NCI-H2107 treated with DMSO at 0.1 percent for 48 hours (cell line): ENCODE measurements around the gene PSAT1.
"Not testable (repeated sequence)": the region's sequence is repeated elsewhere in the genome, so short reads cannot be mapped to it uniquely, and the experiment has no call there.

ENCODE experiments used
- DNase-seq: peaks from one replicate; lab custom pipeline; 2025; ENCODE audit not compliant: unreplicated experiment; lab: John Stamatoyannopoulos, UW

PSAT1 gene

DNA sequence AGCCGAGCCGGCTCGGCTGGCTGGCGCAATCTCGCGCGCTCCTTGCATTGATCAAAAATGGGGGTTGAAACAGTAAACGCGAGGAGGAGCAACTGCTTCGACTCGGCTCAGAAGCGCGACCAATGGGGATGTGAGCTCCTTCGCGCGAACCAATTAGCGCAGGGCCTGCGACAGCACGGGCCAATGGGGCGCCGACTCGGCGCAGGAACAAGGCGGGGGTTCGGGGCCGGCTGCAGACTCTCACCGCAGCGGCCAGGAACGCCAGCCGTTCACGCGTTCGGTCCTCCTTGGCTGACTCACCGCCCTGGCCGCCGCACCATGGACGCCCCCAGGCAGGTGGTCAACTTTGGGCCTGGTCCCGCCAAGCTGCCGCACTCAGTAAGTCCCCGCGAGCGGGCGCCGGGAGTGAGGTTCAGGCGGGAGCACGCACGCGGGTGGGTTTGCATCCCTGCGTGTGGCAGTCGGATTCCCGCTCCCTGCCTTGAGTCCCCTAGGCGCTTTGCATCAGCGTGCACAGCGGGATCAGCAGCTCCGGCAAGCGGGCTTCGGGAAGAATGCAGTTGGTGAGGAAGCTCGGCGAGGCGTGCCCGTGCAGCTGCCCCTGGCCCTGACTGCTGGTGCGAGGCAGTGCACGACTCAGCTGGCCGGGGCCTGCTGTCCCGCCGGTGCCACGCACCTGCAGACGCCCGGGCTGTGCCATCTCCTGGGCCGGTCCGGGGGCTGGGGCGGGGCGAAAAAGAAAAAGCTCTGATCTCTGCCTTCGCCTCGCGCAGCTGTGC, at the start of gene PSAT1:
PSAT1 (plus strand) TSS at position 233 of the 779 bp plus-strand sequence; CDS start at position 319, 86 bp downstream.
- DNase-seq = peak; percentile 87

DNA sequence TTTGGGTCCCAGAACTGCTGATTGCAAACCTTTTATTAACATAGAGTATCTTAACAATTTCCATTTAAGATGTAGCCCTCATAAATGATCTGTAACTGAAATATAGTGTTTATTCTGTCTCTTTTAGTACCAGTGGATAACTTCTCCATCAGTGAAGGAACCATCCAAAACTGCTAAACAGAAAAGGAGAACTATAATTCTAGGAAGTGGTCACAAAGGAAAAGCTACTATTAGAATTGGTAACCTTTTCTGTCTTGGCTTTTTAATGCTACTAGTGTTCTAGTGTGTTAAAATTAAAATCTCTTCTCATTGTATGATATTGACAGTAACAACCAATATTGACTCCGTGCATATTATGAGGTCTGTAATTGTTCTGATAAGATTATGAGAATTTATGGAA, 48.3 kb upstream of the PSAT1 start:
- DNase-seq = no peak

DNA sequence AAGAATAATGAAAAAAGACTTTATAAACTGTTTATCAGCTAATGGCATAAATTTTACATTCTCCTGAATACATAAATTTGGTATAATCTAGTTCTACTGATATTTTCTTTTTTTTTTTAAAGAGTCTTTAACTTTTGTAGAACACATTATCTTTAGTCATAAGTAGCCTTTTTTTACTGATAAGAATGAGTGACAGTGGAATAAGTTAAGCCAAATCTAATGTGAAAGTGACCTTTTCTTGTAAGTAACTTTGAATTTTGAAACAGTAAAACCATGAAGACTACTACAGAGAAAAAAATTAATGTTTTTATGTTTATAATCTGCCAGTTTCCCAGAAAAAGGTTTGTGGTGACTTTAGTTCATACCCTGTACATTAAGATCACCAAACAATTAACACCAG, 47.4 kb upstream of the PSAT1 start:
- DNase-seq = no peak

- DNase-seq = no peak
Measured at GRCh38 chr9:78252616-78253015, 44.3 kb upstream of the PSAT1 start.

DNA sequence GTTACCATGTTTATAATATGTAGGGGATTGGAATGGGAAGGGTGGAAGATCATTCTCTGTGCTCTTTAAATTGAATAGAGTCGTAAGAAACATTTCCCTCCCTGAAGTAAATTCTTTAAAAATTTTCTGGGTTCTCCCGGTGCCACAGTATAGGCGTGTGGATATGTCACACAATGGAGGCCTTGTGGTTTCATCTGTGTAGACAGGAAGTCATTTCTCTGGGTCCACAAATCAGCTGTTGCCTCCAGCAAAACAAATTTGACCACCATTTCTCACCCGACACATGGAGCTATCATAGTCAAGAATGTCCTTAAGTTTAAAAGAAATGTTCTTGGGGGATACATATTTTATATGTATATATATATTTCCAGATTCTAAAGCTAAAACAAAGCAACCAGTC, 43.6 kb upstream of the PSAT1 start:
- no peak for DNase-seq

- no peak for DNase-seq
Measured at GRCh38 chr9:78261403-78262001, 35.4 kb upstream of the PSAT1 start.

DNA sequence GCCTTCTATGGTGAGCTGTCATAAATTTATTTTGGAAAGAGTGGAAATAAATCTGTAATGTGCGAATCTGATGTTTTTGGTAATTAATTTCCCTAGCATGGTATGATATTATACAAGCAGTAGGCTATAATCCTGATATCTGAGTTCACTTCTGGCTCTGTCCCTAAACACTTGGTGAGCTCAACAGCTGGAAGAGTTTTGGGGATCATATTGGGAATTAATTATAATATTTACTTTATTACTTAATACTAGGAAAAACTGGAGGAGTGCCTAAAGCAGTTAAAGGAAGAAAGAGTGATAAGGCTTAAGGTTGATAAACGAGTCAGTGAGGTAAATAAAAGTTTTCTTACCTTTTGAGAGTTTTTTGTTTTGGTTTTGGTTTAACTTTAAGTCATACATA, 34.3 kb upstream of the PSAT1 start:
- DNase-seq = no peak

DNA sequence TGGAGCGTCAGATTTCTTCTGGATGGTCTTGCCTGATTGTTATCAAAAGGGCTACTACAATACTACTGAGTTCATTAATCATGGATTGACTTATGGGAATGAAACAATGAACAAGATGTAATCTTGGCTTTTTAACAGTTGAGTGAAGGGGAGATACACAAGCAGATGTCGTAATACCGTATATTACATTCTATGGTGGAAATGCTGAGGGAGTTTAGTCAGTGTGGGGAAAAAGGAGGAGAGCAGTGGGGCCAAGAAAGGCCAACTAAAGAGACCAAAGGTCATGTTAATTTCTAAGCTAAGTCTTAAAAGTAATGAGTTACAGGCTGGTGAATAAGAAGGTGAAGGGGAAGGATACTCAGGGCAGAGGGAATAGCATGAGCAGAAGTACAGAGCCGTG, 29.0 kb upstream of the PSAT1 start:
- no peak for DNase-seq

DNA sequence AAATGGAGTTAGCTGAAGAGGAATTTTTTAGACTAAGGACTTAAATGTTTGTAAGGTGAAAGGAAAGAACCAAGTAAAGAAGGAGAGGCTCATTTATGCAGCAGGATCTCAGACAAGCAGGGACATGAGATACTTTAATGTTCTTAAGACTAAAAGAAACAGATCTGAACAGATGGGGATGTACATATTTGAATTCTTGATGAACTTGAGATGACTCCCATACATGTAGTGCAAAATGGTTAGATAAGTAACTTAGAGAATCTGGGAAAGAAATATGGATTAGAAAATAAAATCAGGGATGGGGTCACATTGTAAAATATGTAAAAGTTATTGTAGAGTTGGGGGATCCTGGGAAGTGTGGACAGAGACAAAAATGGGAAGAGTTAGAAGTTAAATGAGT, 27.1 kb upstream of the PSAT1 start:
- DNase-seq = no peak

GRCh38 chr9:78272307-78272706, 24.6 kb upstream of the PSAT1 start:
- DNase-seq = no peak

GRCh38 chr9:78273761-78274160, 23.2 kb upstream of the PSAT1 start:
- DNase-seq = no peak

DNA sequence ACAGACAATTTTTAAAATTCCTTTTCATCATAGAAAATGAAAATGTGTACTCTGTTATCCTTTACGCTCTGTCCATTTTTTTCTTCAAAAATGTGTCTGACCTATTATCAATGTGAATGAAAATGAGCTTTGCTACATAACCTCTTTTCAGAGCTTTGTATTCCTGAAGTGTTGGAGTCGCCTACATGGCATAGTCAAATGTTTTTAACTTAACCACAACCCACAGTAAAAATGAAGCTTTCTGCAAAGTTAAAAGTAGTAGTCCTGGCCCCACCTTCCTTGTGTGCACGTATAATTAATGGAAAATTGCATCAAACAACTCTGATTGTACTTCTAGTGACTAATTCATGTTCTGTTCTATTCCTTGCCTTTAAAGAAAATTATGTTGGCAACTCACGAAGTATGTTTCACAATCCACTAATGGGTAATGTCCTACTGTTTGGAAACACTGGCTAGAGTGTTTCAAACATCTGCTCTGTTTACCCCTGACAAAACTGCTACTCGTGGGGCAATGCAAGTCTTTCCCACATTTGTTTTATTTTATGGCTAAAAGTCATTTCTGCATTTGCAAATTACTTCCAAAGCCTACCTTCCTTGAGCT, 18.6 kb upstream of the PSAT1 start:
- DNase-seq = no peak

- no peak for DNase-seq
Measured at GRCh38 chr9:78278801-78279200, 18.1 kb upstream of the PSAT1 start.

DNA sequence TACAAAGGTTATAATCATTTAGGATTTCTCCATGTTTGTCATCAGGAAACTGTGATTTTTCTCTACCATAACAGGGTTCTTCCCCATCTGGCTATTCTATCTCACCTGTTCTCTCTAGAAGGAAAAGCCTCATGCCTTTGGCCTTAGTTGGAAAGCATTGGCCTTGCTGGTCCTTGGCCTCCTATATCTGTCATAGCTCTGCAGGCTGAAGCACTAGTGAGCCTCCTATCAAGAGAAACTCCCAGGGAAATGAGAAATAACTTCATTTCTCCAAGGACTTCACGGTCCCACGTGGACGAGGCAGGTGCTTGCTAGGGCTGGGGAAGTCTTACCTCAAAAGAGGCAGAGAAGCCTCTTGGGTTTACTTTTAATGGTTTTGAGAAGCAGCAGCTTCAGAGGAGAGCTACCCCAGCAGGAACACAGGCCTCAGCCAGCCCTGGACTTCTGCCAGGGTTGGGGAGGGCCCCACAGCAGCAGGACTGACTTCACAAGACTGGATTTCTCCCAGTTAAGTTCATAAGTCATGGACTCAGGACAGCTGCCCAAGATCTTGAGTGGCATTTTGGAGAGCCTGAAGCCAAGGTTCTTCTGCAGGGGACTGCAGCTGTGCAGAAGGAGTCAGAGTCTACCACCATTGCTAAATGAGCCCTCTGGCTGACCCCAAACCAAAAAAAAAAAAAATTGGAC, 15.8 kb upstream of the PSAT1 start:
- DNase-seq = no peak

DNA sequence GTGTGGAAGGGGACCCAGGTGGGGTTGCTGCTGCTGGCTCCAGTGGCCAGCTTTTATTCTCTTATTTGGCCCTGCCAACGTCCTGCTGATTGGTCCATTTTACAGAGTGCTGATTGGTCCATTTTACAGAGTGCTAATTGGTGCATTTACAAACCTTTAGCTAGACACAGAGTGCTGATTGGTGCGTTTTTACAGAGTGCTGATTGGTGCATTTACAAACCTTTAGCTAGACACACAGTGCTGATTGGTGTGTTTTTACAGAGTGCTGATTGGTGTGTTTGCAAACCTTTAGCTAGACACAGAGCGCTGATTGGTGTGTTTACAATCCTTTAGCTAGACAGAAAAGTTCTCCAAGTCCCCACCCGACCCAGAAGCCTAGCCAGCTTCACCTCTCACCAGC, 12.7 kb upstream of the PSAT1 start:
- DNase-seq = not testable (repeated sequence)

DNA sequence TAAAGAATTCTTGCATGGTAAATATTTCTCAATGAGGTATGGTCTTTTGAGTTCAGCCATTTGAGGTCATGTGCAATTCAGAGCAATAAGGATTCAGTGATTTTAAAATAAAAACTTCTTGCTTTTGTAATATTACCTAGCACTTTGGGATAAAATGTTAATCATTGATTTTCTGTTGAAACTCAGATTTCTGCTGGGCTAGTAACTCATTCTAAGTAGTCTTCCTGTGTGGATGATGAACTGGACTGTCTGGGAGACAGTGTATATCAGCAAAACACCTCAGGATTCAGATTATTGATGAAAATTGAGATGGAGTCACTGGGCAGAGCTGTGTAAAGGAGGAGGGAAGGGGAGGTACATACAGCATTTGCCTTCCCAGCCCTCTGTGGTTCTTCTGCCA, 10.8 kb upstream of the PSAT1 start:
- DNase-seq = no peak

GRCh38 chr9:78286946-78287388, 10.0 kb upstream of the PSAT1 start:
- no peak for DNase-seq

GRCh38 chr9:78288214-78288892, 8.6 kb upstream of the PSAT1 start:
- no peak for DNase-seq

DNA sequence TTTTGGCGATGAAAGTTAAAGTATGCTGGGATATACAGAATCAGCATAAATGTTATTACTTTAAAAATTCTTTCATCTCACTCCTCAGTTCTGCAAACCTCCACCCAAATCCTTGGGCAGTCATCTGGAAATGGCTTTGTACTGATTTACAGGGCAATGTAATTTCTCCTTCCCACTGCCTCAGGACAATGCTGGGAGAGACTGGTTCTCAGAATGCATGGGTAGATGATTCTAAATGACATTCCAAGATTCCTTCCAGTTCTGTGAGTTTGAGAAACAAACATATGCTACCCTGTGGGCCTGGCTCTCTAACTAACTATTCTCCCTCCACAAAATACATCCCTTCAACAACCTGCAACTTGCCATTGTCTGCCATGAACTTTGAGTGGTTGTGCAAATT, 7.5 kb upstream of the PSAT1 start:
- no peak for DNase-seq

DNA sequence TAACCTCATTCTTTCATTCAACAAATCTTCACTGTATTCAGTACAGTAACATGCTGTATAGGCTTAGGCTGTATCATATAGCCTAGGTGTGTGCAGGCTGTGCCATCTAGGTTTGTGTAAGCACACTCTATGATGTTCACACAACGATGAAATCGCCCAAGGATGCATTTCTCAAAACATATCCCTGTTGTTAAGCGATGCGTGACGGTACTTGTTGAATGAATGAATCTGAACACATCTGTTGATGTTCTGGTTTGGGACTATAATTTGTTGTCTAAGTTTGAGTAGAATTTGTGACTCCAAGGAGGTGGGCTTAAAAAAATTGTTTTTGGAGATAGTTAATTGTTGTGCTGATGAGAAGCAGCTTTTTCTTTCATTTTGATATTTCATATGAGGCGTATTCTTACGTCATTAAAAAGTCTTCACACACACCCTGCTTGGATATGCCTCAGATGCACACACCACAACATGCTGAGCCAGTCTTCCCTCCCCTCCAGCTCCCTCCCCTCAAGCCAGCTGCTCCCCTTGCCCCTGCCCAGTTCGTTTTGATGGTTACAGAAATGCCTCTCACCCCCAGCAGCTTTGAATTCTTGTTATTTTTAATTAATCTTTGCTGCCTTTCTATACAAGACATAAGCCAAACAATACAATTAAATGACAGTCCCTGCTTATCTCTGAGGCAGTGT, 5.5 kb upstream of the PSAT1 start:
- DNase-seq = peak; percentile 34

DNA sequence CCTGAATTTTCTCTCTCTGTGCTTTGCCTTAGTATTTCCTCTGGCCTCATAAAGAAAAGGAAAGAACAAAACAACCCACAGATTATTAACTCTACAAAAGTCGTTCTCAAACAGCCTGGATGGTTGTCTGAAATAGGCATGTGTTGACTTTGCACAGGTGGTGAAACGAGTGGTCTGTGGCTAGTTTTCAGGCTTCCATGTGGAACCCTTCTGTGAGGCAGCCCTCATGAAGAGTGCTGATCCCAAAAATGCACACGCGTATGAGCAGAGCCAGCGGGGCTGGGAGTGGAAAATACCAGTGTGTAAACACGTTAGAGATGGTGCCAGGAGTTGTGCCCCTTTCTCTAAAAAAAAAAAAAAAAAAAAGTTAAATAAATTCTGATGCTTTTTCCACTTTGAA, 4.9 kb upstream of the PSAT1 start:
- DNase-seq = peak; percentile 35
